ENCODE data around the gene COL4A4.

GRCh38 chr2:227103583-227103982 lies 60.4 kb downstream of the COL4A4 start:
- no peak for TF ChIP-seq ELK1 (IDR thresholded peaks at IDR 0.05; ENCODE audit: low read depth, low read length)
- no peak for TF ChIP-seq EP300 (IDR thresholded peaks at IDR 0.05)
- TF ChIP-seq CTCF (IDR thresholded peaks at IDR 0.05): no peak
- TF ChIP-seq EHF (CRISPR knock-in tag; IDR thresholded peaks at IDR 0.05): no peak
- no peak for TF ChIP-seq SMC3 (IDR thresholded peaks at IDR 0.05)
- TF ChIP-seq HMGXB4 (CRISPR knock-in tag; IDR thresholded peaks at IDR 0.05; ENCODE audit: borderline replicate concordance): no peak
- TF ChIP-seq ZSCAN20 (CRISPR knock-in tag; IDR thresholded peaks at IDR 0.05): no peak
- TF ChIP-seq POLR2A (IDR thresholded peaks at IDR 0.05; ENCODE audit: low read length): no peak
- TF ChIP-seq KDM5A (IDR thresholded peaks at IDR 0.05): no peak
- no peak for TF ChIP-seq CHD4 (IDR thresholded peaks at IDR 0.05; ENCODE audit: borderline replicate concordance)
- TF ChIP-seq HDAC2 (IDR thresholded peaks at IDR 0.05): no peak
- no peak for TF ChIP-seq MAX (IDR thresholded peaks at IDR 0.05)
- TF ChIP-seq ESRRA (IDR thresholded peaks at IDR 0.05; ENCODE audit: borderline replicate concordance, low read length): no peak
